Measurements from ENCODE around the gene MROH9.
"Not testable (repeated sequence)": the region's sequence is repeated elsewhere in the genome, so short reads cannot be mapped to it uniquely, and the experiment has no call there.

The MROH9 gene

GRCh38 chr1:170935231-170935630 is at the start of gene MROH9:
Gene MROH9, plus strand, starts transcription at chr1:170935534. Its CDS starts 10,023 bp downstream, at chr1:170945557.
- DNase-seq, result no peak

GRCh38 chr1:170885551-170885950 is 49.8 kb upstream of the MROH9 start:
- no peak for DNase-seq

- DNase-seq, result no peak
These were observed 48.9 kb upstream of the MROH9 start for GRCh38 chr1:170886460-170886859.

- DNase-seq, result no peak
These were observed 47.6 kb upstream of the MROH9 start for GRCh38 chr1:170887726-170888125.

- no peak for DNase-seq
These were observed 43.5 kb upstream of the MROH9 start for GRCh38 chr1:170891872-170892271.

- no peak for DNase-seq
These were observed 41.6 kb upstream of the MROH9 start for GRCh38 chr1:170893655-170894297.

- DNase-seq, result no peak
These were observed 31.4 kb upstream of the MROH9 start for GRCh38 chr1:170903961-170904360.

GRCh38 chr1:170908942-170909341 is 26.4 kb upstream of the MROH9 start:
- DNase-seq, result no peak

- DNase-seq, result no peak
These were observed 25.1 kb upstream of the MROH9 start for GRCh38 chr1:170910273-170910672.

GRCh38 chr1:170917373-170917772 is 18.0 kb upstream of the MROH9 start:
- no peak for DNase-seq

GRCh38 chr1:170924656-170925055 is 10.7 kb upstream of the MROH9 start:
- not testable (repeated sequence) for DNase-seq

GRCh38 chr1:170927955-170928840 is 7.1 kb upstream of the MROH9 start:
- DNase-seq, result no peak

GRCh38 chr1:170929412-170929834 is 5.9 kb upstream of the MROH9 start:
- DNase-seq, result no peak

GRCh38 chr1:170929835-170930554 is 5.3 kb upstream of the MROH9 start:
- peak in 1 of 2 donors; percentile 47 for DNase-seq

- DNase-seq, result no peak
These were observed 3.7 kb upstream of the MROH9 start for GRCh38 chr1:170931650-170932049.

- no peak for DNase-seq
These were observed 3.1 kb upstream of the MROH9 start for GRCh38 chr1:170932236-170932635.

- no peak for DNase-seq
These were observed 2.9 kb downstream of the MROH9 start for GRCh38 chr1:170938281-170938680.

- DNase-seq, result no peak
These were observed 4.1 kb downstream of the MROH9 start for GRCh38 chr1:170939476-170939875.

- not testable (repeated sequence) for DNase-seq
These were observed 16.4 kb downstream of the MROH9 start for GRCh38 chr1:170951744-170952143.

- DNase-seq, result no peak
These were observed 24.1 kb downstream of the MROH9 start for GRCh38 chr1:170959385-170959784.

GRCh38 chr1:170964506-170964905 is 29.2 kb downstream of the MROH9 start:
- no peak for DNase-seq

- peak in 1 of 2 donors; percentile 14 for DNase-seq
These were observed 31.9 kb downstream of the MROH9 start for GRCh38 chr1:170967042-170967910.
